Spleen (tissue), 11 donors: Measurements from ENCODE around the gene CDH13. TPM values are rescaled to one million over a fixed set of nuclear protein-coding genes. Genes with fewer than 3 reads are reported as not detected.

ENCODE experiments used
- DNase-seq: peaks from one replicate; pipeline ENCODE4 v3.0.0-alpha.2; 2020
- H3K27ac ChIP-seq, 8 donors: fragments of 200-600 bp; sonication (generic) in 7 of 8; 1 replicate in 4 of 8; 2 replicates in 4 of 8; pipeline versions ENCODE4 v1.5.0 to v1.8.0; 2016 to 2021; ENCODE audit warnings: inconsistent platforms in 4 of 8, mild to moderate bottlenecking in 4 of 8, moderate library complexity in 1 of 8
- H3K27me3 ChIP-seq, 7 donors: fragments of 200-600 bp; sonication (generic) in 6 of 7; replicated peaks in 1 of 7; 1 replicate in 4 of 7; 2 replicates in 3 of 7; pipeline versions ENCODE4 v1.5.0 to v1.8.0; 2016 to 2021; ENCODE audit warnings: inconsistent platforms in 3 of 7, mild to moderate bottlenecking in 1 of 7
- H3K36me3 ChIP-seq, 6 donors: fragments of 200-600 bp; sonication (generic) in 5 of 6; 1 replicate in 4 of 6; 2 replicates in 2 of 6; pipeline versions ENCODE4 v1.5.0 to v1.8.0; 2016 to 2021; ENCODE audit warnings: inconsistent platforms in 2 of 6
- H3K4me1 ChIP-seq, 6 donors: fragments of 200-600 bp; sonication (generic) in 5 of 6; 1 replicate in 3 of 6; 2 replicates in 3 of 6; pipeline versions ENCODE4 v1.5.0 to v1.8.0; 2016 to 2021; ENCODE audit warnings: inconsistent platforms in 3 of 6
- H3K4me3 ChIP-seq, 8 donors: fragments of 200-600 bp; sonication (generic) in 7 of 8; 1 replicate in 4 of 8; 2 replicates in 4 of 8; pipeline versions ENCODE4 v1.5.0 to v1.8.0; 2016 to 2021; ENCODE audit warnings: inconsistent platforms in 4 of 8, mild to moderate bottlenecking in 4 of 8, moderate library complexity in 2 of 8
- H3K9me3 ChIP-seq, 8 donors: fragments of 200-600 bp; sonication (generic) in 7 of 8; 1 replicate in 4 of 8; 2 replicates in 4 of 8; pipeline versions ENCODE4 v1.5.0 to v1.8.0; 2016 to 2021; ENCODE audit warnings: inconsistent platforms in 4 of 8
- CTCF ChIP-seq, 11 experiments: fragments of 200-600 bp in 7 of 11; fragments of 450-650 bp in 4 of 11; sonication (generic) in 4 of 11; IDR thresholded peaks in 8 of 11; conservative IDR thresholded peaks in 3 of 11; 1 replicate in 7 of 11; 2 replicates in 4 of 11; pipeline versions ENCODE4 v1.4.0 to v1.8.0; 2016 to 2021; ENCODE audit warnings: antibody characterized with exemption in 11 of 11, inconsistent platforms in 4 of 11, mild to moderate bottlenecking in 1 of 11
- POLR2A ChIP-seq, 3 donors: fragments of 450-650 bp; IDR thresholded peaks; one replicate each; pipeline ENCODE4 v1.5.1; 2017; ENCODE audit warnings: antibody characterized with exemption in 3 of 3, mild to moderate bottlenecking in 1 of 3
- POLR2AphosphoS5 ChIP-seq, 3 donors: sonication (generic); formaldehyde crosslinking; IDR thresholded peaks; one replicate each; pipeline ENCODE4 v1.5.1; 2017; ENCODE audit warnings: antibody characterized with exemption in 3 of 3
- WGBS, 5 donors: extraction: QIAGEN DNeasy Blood & Tissue Kit in 3 of 5; methylation state at CpG; one replicate each; pipeline versions ENCODE4 v1.1.5 to v1.1.7; 2013 to 2018; 5-methylcytosine and 5-hydroxymethylcytosine counted together
- intact Hi-C: fragments of 100-400 bp; cut with DNase I; formaldehyde crosslinking; loops from one replicate; pipeline ENCODE4 v1.15.0; 2023; ENCODE audit warnings: low total_unique reads
- polyA plus RNA-seq, 3 donors: library from polyadenylated mRNA; stranded (reverse); fragments of 200-250 nt; gene quantifications; one replicate each; pipeline ENCODE4 v1.2.1, GENCODE V29; 2013
- total RNA-seq, 7 donors: library from RNA; depleted of rRNA in 3 of 7; stranded (reverse); fragments of >200 nt in 3 of 7; fragmentation: NEBNext Ultra II Directional in 4 of 7; extraction: Animal tissue kit (Norgen Biotek cat#: 25700) in 4 of 7; gene quantifications; one replicate each; pipeline versions ENCODE4 v1.1.0 to v1.2.1, GENCODE V29; 2016 to 2021
- donor health status: healthy with polysubstance abuse.
- donor health status: DM: no; HTN: no; CAD: no; lungs with moderate emphysema.
- donor health status: DM: no; HTN: no; CAD: no.
- donor health status: Bipolar disorder and iron deficiency.
- donor health status: healthy.
- donor health status: DM: no; HTN: no; CAD: no.
- donor health status: DM: yes; HTN: yes; CAD: no.

The CDH13 gene
- total and polyA plus RNA-seq, 10 donors = 0.13 to 4.6 (median 1.1) TPM

GRCh38 chr16:83187405-83187804 lies 560.6 kb downstream of the CDH13 start:
- no peak for DNase-seq
- WGBS, 5 donors = 57 to 73% (median 66%) methylated on average over 3 of the region's 3 CpGs
- Histone ChIP-seq H3K36me3 (no peaks in the 10 kb centered on the region), H3K4me3 (no peak overlapping the region), H3K27ac (no peak overlapping the region), H3K27me3 (peaks cover 0 to 7% (median 0%) of the 10 kb centered on the region in 7 donors), H3K4me1 (no peaks in the 10 kb centered on the region), H3K9me3 (no peaks in the 10 kb centered on the region)
- intact Hi-C loops = no loop called here
- TF ChIP-seq POLR2A (IDR thresholded peaks at IDR 0.05) (no peak), CTCF (IDR thresholded peaks at IDR 0.05 in 8 of 11, conservative IDR thresholded peaks at IDR 0.05 in 3 of 11) (no peak), POLR2AphosphoS5 (IDR thresholded peaks at IDR 0.05) (no peak)

- Histone ChIP-seq H3K36me3 (no peaks in the 10 kb centered on the region), H3K27me3 (peaks cover 0 to 29% (median 0%) of the 10 kb centered on the region in 7 donors), H3K9me3 (no peaks in the 10 kb centered on the region), H3K4me1 (no peaks in the 10 kb centered on the region), H3K4me3 (no peak overlapping the region), H3K27ac (no peak overlapping the region)
- WGBS, 5 donors = 70 to 88% (median 81%) methylated on average over 3 of the region's 3 CpGs
- no peak for DNase-seq
- TF ChIP-seq POLR2A (IDR thresholded peaks at IDR 0.05) (no peak), CTCF (IDR thresholded peaks at IDR 0.05 in 8 of 11, conservative IDR thresholded peaks at IDR 0.05 in 3 of 11) (no peak), POLR2AphosphoS5 (IDR thresholded peaks at IDR 0.05) (no peak)
- intact Hi-C loops = no loop called here
These were observed 570.0 kb downstream of the CDH13 start for GRCh38 chr16:83196796-83197195.

- H3K9me3 ChIP-seq = no peaks in the 10 kb centered on the region
- DNase-seq = no peak
- no peak overlapping the region for H3K27ac ChIP-seq
- TF ChIP-seq POLR2A (IDR thresholded peaks at IDR 0.05) = no peak
- TF ChIP-seq CTCF (IDR thresholded peaks at IDR 0.05 in 8 of 11, conservative IDR thresholded peaks at IDR 0.05 in 3 of 11) = no peak
- no peak for TF ChIP-seq POLR2AphosphoS5 (IDR thresholded peaks at IDR 0.05)
- no peaks in the 10 kb centered on the region for H3K4me1 ChIP-seq
- intact Hi-C loops = no loop called here
- H3K36me3 ChIP-seq = no peaks in the 10 kb centered on the region
- H3K4me3 ChIP-seq = no peak overlapping the region
- WGBS, 5 donors = 78 to 92% (median 82%) methylated on average over 5 of the region's 5 CpGs
- H3K27me3 ChIP-seq = peaks cover 0 to 26% (median 0%) of the 10 kb centered on the region in 7 donors
These were observed 570.7 kb downstream of the CDH13 start for GRCh38 chr16:83197450-83197849.

GRCh38 chr16:83198977-83199376 lies 572.2 kb downstream of the CDH13 start:
- H3K4me3 ChIP-seq = no peak overlapping the region
- H3K4me1 ChIP-seq = no peaks in the 10 kb centered on the region
- WGBS, 5 donors = 71 to 82% (median 76%) methylated on average over 4 of the region's 4 CpGs
- H3K36me3 ChIP-seq = no peaks in the 10 kb centered on the region
- no peak overlapping the region for H3K27ac ChIP-seq
- no peaks in the 10 kb centered on the region for H3K9me3 ChIP-seq
- no peak for DNase-seq
- H3K27me3 ChIP-seq = peaks cover 0 to 13% (median 0%) of the 10 kb centered on the region in 7 donors
- intact Hi-C loops = no loop called here
- TF ChIP-seq CTCF (IDR thresholded peaks at IDR 0.05 in 8 of 11, conservative IDR thresholded peaks at IDR 0.05 in 3 of 11) (no peak), POLR2AphosphoS5 (IDR thresholded peaks at IDR 0.05) (no peak), POLR2A (IDR thresholded peaks at IDR 0.05) (no peak)
